Astrocyte of the cerebellum (primary cell): Measurements from ENCODE around the gene DMGDH.

Source experiments
- DNase-seq: peaks from one replicate; pipeline ENCODE4 v3.0.0-alpha.2; 2011; ENCODE audit warnings: low read depth
- H3K4me3 ChIP-seq: 2 replicates; pipeline ENCODE4 v1.5.1; 2011; ENCODE audit warnings: mild to moderate bottlenecking, low read depth, low read length, moderate library complexity
- CTCF ChIP-seq: IDR thresholded peaks from 2 replicates; pipeline ENCODE4 v1.5.1; 2012; ENCODE audit warnings: low read length, low read depth, moderate library complexity, mild to moderate bottlenecking; ENCODE audit errors: missing control alignments
- in situ Hi-C: cut with HindIII; loops from 2 replicates; pipeline ENCODE4 v1.10.0; 2017; ENCODE audit warnings: low sequenced_read_pairs

The DMGDH gene

GRCh38 chr5:79075646-79076426 lies 6.4 kb upstream of the DMGDH start:
- no peak for DNase-seq
- peak; percentile 3 for TF ChIP-seq CTCF
- in situ Hi-C loops = no loop called here
- no peak overlapping the region for H3K4me3 ChIP-seq

DNA sequence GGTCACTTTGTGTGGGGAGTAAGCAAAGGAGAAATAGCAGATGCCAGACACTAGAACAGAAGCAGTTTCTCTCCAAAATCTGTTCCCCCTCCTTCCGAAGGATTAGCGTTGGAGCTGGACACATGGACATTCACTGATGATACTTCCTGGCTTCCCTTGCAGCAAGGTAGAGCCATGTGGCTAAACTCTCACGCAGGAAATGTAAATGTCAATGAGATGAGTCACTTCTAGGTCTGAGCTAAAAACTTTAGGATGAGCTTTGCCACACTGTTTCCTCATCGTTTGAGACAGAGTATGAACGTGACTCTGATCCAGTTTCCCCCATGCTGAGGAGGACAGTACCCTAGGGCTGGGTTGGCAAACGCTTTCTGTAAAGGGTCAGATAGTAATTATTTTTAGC lies 5.2 kb upstream of the DMGDH start:
- in situ Hi-C loops = no loop called here
- no peak for DNase-seq
- no peak overlapping the region for H3K4me3 ChIP-seq
- no peak for TF ChIP-seq CTCF

GRCh38 chr5:79070350-79070667 lies 835 bp upstream of the DMGDH start:
- in situ Hi-C loops = no loop called here
- no peak overlapping the region for H3K4me3 ChIP-seq
- TF ChIP-seq CTCF = no peak
- DNase-seq = no peak

- in situ Hi-C loops = no loop called here
- no peak for DNase-seq
- H3K4me3 ChIP-seq = no peak overlapping the region
- no peak for TF ChIP-seq CTCF
Measured at GRCh38 chr5:79062436-79062835, 7.0 kb downstream of the DMGDH start.

DNA sequence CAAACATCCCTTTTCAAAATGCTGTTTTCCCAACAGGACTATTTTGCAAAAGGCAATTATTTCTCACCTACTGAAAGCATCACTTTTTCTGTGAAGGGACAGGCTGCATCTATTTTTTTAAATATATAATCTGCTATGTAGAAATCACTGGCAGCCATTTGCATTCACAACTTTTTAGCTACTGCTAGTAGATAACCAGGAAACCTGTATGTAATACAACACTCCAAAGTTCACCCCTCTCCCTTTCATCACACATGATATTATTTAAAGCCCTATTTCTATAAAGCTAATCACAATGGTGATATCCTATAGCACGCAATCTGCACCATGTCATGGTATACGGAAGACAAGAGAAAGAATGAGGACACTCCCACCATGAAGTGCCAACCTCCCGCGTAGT lies 9.8 kb downstream of the DMGDH start:
- H3K4me3 ChIP-seq = no peak overlapping the region
- TF ChIP-seq CTCF = no peak
- no peak for DNase-seq
- in situ Hi-C loops = no loop called here

- in situ Hi-C loops = no loop called here
- no peak for TF ChIP-seq CTCF
- H3K4me3 ChIP-seq = no peak overlapping the region
- DNase-seq = no peak
Measured at GRCh38 chr5:79056847-79057246, 12.6 kb downstream of the DMGDH start.
